Retinal pigment epithelial cell (primary cell): ENCODE data around the gene A1BG.

ENCODE experiments used
- DNase-seq: peaks from one replicate; pipeline ENCODE4 v3.0.0-alpha.2; 2010; ENCODE audit warnings: low read depth
- H3K4me3 ChIP-seq: 2 replicates; pipeline ENCODE4 v1.5.1; 2011; ENCODE audit warnings: mild to moderate bottlenecking, low read length, control low read depth, moderate library complexity
- TF ChIP-seq, protein P1 (sequence below): conservative IDR thresholded peaks from 2 replicates; pipeline ENCODE4 v1.5.1; 2011; ENCODE audit warnings: low read depth, low read length, control low read depth, inconsistent platforms

Gene A1BG

DNA sequence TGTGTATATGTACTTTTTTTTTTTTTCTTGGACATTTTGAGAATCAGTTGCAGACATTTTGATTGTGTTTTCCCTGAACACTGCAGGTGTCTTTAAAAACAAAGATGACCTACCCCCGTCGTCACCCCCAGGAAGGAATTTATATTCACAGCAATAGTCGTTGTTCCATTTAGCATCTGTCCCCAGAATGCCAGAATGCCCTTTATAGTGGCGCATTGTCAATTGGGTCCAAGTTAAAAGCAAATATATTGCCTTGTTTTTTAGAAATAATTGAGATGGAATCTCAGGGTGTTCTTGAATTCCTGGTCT is 40.4 kb upstream of the A1BG start:
- TF ChIP-seq, protein P1, sequence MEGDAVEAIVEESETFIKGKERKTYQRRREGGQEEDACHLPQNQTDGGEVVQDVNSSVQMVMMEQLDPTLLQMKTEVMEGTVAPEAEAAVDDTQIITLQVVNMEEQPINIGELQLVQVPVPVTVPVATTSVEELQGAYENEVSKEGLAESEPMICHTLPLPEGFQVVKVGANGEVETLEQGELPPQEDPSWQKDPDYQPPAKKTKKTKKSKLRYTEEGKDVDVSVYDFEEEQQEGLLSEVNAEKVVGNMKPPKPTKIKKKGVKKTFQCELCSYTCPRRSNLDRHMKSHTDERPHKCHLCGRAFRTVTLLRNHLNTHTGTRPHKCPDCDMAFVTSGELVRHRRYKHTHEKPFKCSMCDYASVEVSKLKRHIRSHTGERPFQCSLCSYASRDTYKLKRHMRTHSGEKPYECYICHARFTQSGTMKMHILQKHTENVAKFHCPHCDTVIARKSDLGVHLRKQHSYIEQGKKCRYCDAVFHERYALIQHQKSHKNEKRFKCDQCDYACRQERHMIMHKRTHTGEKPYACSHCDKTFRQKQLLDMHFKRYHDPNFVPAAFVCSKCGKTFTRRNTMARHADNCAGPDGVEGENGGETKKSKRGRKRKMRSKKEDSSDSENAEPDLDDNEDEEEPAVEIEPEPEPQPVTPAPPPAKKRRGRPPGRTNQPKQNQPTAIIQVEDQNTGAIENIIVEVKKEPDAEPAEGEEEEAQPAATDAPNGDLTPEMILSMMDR = no peak
- DNase-seq = no peak
- no peak overlapping the region for H3K4me3 ChIP-seq

DNA sequence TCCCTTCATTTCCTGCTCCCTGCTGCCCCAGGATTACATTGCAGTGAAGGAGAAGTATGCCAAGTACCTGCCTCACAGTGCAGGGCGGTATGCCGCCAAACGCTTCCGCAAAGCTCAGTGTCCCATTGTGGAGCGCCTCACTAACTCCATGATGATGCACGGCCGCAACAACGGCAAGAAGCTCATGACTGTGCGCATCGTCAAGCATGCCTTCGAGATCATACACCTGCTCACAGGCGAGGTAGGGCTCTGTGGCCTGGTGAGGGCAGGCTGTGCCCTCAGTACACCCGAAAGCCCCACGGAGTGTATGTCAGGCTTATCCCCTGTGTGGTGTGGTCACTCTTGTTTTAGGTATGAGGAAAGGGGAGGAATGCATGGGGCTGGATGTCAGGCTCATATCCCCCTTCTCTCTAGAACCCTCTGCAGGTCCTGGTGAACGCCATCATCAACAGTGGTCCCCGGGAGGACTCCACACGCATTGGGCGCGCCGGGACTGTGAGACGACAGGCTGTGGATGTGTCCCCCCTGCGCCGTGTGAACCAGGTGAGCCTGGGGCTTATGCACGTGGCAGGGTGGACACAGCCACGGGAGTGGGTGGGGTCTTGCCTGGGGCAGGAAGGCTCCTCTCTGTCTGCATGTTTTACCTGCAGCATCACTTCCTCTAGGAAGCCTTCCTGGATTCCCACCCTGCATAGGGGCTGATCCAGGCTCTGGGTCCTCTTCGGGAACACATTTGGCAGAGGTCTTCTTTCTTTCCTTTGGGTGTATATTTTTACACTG is 39.8 kb upstream of the A1BG start:
- no peak for DNase-seq
- no peak overlapping the region for H3K4me3 ChIP-seq
- TF ChIP-seq, protein P1 = no peak

DNA sequence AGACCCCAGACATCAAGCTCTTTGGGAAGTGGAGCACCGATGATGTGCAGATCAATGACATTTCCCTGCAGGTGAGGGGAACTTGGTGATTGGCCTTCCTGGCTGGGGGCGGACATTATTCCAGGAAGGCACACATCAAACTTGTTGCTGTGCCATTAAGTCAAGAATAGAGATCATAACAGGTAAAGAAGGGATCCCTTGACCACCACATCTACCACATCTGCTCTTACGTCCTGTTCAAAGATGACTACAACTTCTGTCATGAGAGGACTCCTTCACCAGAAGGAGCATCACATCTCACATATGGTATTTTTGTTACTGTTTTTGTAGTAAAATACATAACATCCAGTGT is 34.9 kb upstream of the A1BG start:
- DNase-seq = no peak
- H3K4me3 ChIP-seq = peak overlapping the region; percentile 66
- TF ChIP-seq, protein P1 = peak; percentile 1

DNA sequence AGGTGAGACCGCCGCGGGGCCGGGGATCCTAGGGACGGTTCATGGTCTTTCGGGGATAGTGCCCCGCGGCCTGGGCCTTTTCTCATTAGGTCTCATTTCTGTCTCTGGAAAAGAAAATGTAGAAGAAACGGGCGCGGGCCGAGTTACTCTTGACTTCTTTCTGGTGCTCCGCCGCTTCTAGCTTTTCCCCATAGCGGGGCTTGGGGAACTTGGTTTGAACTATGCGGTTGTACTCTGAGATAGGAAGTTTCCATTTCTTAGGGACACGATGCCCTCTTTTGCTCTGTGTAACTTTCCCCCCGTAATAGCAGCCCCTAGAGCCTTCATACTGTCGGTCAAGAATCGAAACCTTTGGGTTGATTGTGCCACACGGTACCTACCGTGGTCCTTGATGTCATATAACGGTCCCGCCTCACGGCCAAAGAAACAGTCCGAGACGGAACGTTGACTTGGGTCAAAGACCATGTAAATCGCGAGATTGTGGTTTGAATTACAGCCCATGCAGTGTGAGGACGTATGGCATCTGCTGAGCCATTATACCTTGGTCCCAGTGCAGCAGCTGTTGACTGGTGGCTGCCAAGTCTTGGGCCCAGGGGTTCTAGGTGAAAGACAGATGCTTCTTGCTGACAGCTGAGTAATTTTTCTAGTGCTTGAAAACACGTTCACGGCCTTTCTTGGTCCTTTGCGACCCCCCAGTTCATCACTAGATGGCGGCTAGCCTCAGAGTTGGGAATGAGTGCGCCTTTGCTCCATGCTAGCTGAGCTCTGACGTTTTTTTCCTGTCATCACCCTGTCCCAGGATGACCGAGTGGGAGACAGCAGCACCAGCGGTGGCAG is 34.3 kb upstream of the A1BG start:
- H3K4me3 ChIP-seq = peak overlapping the region; percentile 66
- TF ChIP-seq, protein P1 = peak; percentile 15
- no peak for DNase-seq

DNA sequence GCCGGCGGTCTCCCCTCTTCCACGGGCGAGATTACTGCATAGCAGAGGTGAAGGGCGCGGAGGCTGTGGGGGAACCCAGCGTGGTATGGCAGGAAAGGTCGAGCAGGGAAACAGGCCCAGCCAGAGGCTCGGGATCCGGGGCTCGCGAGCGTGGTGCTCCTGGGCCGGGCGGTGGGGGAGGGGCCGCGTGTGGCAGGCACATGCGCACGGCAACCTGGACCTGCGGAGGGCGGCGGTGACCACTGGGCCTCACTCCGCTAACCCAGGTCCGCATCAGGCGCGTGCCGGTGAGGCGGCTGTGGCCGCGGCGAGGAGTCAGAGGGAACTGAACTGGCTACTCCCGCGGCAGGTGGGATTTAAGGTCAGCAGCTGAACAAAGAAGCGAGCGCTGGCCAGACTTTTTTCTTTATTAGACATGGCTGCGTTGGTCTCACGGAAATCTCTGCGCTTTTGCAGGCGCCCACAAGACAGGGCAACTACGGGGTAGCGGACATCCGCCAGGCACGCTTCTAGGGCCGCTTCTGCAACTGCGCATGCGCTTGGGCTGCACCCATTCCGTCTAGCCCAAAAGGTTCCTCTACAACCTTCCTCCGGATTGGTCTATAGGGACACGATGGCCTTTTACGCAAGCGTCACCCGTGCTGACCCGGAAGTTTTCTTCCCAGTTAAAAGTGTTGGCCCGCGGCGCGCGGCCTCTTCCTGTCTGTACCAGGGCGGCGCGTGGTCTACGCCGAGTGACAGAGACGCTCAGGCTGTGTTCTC is 33.5 kb upstream of the A1BG start, which contains the start of gene RPS5:
Gene RPS5 (plus strand): TSS at position 694 of the 762 bp plus-strand sequence. CDS start 869 bp downstream, outside the sequence.
- H3K4me3 ChIP-seq = peak within 1 kb of the TSS; percentile 66
- peak; percentile 97 for DNase-seq
- TF ChIP-seq, protein P1 = no peak

DNA sequence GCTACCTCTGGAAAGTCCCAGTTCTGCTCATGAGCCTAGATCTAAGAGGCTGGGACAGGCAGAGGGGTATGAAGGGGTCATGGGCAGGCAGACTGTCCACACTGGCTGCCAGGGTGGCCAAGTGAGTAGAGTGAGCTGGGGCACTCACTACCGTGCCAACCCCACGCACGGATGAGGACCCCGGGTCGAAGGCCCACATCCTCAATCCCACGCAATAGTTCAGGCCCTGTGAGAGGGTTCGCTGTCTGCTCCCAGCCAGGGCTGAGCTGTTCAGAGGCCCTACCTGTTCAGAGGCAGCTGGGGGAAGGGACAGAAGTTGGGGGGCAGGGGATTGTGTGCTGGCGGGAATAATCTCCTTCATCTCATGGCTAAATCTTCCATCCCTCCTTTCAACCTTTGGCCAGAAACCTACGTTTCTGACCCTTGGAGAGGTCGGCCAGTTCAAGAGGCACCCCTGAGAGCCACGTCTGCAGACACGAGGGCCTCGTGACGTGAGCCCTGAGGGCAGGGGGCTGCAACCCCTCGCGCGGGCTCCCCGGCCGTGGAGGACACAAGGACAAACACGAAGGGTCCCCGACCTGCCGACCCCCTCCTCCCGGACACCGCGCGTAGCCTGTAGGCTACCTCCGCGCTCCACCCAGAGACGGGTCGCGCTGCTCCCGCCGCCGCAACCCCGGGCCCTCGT is 32.7 kb upstream of the A1BG start:
- TF ChIP-seq, protein P1 = no peak
- H3K4me3 ChIP-seq = peak overlapping the region; percentile 66
- DNase-seq = no peak
